Neural cell (in vitro differentiated cells): Measurements from ENCODE around the gene RASGEF1C. TPM values are rescaled to one million over a fixed set of nuclear protein-coding genes. Genes with fewer than 3 reads are reported as not detected.

Experiments used
- H2AFZ ChIP-seq: fragments of 200-600, 300-800 bp; sonication (generic), shearing (Covaris generic); 2 replicates; pipeline ENCODE4 v1.6.0; 2014; ENCODE audit warnings: low read depth, mild to moderate bottlenecking, antibody characterized with exemption, low read length, moderate library complexity
- H3F3A ChIP-seq: fragments of 200-600 bp; shearing (Covaris generic); 2 replicates; pipeline ENCODE4 v1.6.1; 2016; ENCODE audit warnings: mild to moderate bottlenecking, moderate library complexity, mixed read lengths, antibody characterized with exemption, low read length; ENCODE audit not compliant: insufficient read depth, poor library complexity, severe bottlenecking
- H3K27ac ChIP-seq: fragments of 200-600, 300-800 bp; sonication (generic), shearing (Covaris generic); 2 replicates; pipeline ENCODE4 v1.5.1; 2014; ENCODE audit warnings: mild to moderate bottlenecking, low read length, moderate library complexity
- H3K27me3 ChIP-seq: fragments of 300-800, 200-600 bp; sonication (generic), shearing (Covaris generic); 2 replicates; pipeline ENCODE4 v1.6.0; 2014; ENCODE audit warnings: mild to moderate bottlenecking, low read depth, low read length, moderate library complexity; ENCODE audit not compliant: insufficient read depth
- H3K36me3 ChIP-seq: fragments of 300-800, 200-600 bp; sonication (generic), shearing (Covaris generic); 2 replicates; pipeline ENCODE4 v1.5.1; 2014; ENCODE audit warnings: mild to moderate bottlenecking, antibody characterized with exemption, low read length, moderate library complexity; ENCODE audit not compliant: insufficient read depth
- H3K4me2 ChIP-seq: fragments of 300-800, 200-600 bp; sonication (generic), shearing (Covaris generic); 2 replicates; pipeline ENCODE4 v1.6.0; 2014; ENCODE audit warnings: mild to moderate bottlenecking, low read length
- H3K4me3 ChIP-seq: fragments of 300-800, 200-600 bp; sonication (generic), shearing (Covaris generic); 2 replicates; pipeline ENCODE4 v1.5.1; 2014; ENCODE audit warnings: mild to moderate bottlenecking, low read length, moderate library complexity
- H3K79me2 ChIP-seq: fragments of 200-600 bp; shearing (Covaris generic); replicated peaks from 2 replicates; pipeline ENCODE4 v1.6.0; 2014; ENCODE audit warnings: mild to moderate bottlenecking, low read length, moderate library complexity; ENCODE audit not compliant: insufficient read depth
- H3K9ac ChIP-seq: fragments of 300-800, 200-600 bp; sonication (generic), shearing (Covaris generic); 2 replicates; pipeline ENCODE4 v1.6.1; 2016; ENCODE audit warnings: mild to moderate bottlenecking, low read length, mixed read lengths
- H3K9me2 ChIP-seq: fragments of 200-600 bp; shearing (Covaris generic); 2 replicates; pipeline ENCODE4 v1.6.1; 2016; ENCODE audit warnings: mild to moderate bottlenecking, low read length, mixed read lengths; ENCODE audit not compliant: insufficient read depth
- H3K9me3 ChIP-seq: fragments of 200-600, 300-800 bp; sonication (generic), shearing (Covaris generic); 2 replicates; pipeline ENCODE4 v1.6.1; 2016; ENCODE audit warnings: mild to moderate bottlenecking, mixed run types, low read length, moderate library complexity, mixed read lengths
- H4K20me1 ChIP-seq: fragments of 200-600 bp; shearing (Covaris generic); 2 replicates; pipeline ENCODE4 v1.6.1; 2016; ENCODE audit warnings: mild to moderate bottlenecking, mixed run types; ENCODE audit not compliant: insufficient read depth
- EP300 ChIP-seq: fragments of 450-650 bp; conservative IDR thresholded peaks from 2 replicates; pipeline ENCODE4 v1.6.1; 2014; ENCODE audit warnings: antibody characterized with exemption, mild to moderate bottlenecking, moderate library complexity; ENCODE audit not compliant: poor library complexity, severe bottlenecking
- EZH2 ChIP-seq: fragments of 200-600, 300-800 bp; shearing (Covaris generic), sonication (generic); IDR thresholded peaks from 2 replicates; pipeline ENCODE4 v1.6.1; 2014; ENCODE audit warnings: antibody characterized with exemption, low read length, borderline replicate concordance, mild to moderate bottlenecking; ENCODE audit not compliant: insufficient read depth, poor library complexity, severe bottlenecking
- MXI1 ChIP-seq: fragments of 450-650 bp; conservative IDR thresholded peaks from 2 replicates; pipeline ENCODE4 v1.6.1; 2014; ENCODE audit warnings: antibody characterized with exemption, mild to moderate bottlenecking; ENCODE audit not compliant: poor library complexity, severe bottlenecking
- POLR2AphosphoS5 ChIP-seq: IDR thresholded peaks from 2 replicates; pipeline ENCODE4 v1.6.1; 2012
- RAD21 ChIP-seq: fragments of 450-650 bp; conservative IDR thresholded peaks from 2 replicates; pipeline ENCODE4 v1.6.1; 2014; ENCODE audit warnings: antibody characterized with exemption, mild to moderate bottlenecking, moderate library complexity
- REST ChIP-seq: IDR thresholded peaks from 2 replicates; pipeline ENCODE4 v1.6.1; 2012; ENCODE audit warnings: borderline replicate concordance
- SMC3 ChIP-seq: fragments of 450-650 bp; conservative IDR thresholded peaks from 2 replicates; pipeline ENCODE4 v1.6.1; 2014; ENCODE audit warnings: antibody characterized with exemption, mild to moderate bottlenecking, moderate library complexity; ENCODE audit not compliant: poor library complexity
- TAF1 ChIP-seq: IDR thresholded peaks from 2 replicates; pipeline ENCODE4 v1.6.1; 2012; ENCODE audit warnings: low read depth
- polyA plus RNA-seq: library from polyadenylated mRNA; depleted of rRNA; stranded (reverse); fragments of >200 nt; gene quantifications from 2 replicates; pipeline ENCODE4 v1.2.3, GENCODE V29; 2014
- TF ChIP-seq, protein P1 (sequence below): fragments of 450-650 bp; IDR thresholded peaks from 2 replicates; pipeline ENCODE4 v1.5.1; 2014; ENCODE audit warnings: antibody characterized with exemption, mild to moderate bottlenecking, moderate library complexity; ENCODE audit not compliant: poor library complexity, severe bottlenecking

Gene RASGEF1C
- polyA plus RNA-seq, 1 donor from 2014 or later, result 5.3 TPM

DNA sequence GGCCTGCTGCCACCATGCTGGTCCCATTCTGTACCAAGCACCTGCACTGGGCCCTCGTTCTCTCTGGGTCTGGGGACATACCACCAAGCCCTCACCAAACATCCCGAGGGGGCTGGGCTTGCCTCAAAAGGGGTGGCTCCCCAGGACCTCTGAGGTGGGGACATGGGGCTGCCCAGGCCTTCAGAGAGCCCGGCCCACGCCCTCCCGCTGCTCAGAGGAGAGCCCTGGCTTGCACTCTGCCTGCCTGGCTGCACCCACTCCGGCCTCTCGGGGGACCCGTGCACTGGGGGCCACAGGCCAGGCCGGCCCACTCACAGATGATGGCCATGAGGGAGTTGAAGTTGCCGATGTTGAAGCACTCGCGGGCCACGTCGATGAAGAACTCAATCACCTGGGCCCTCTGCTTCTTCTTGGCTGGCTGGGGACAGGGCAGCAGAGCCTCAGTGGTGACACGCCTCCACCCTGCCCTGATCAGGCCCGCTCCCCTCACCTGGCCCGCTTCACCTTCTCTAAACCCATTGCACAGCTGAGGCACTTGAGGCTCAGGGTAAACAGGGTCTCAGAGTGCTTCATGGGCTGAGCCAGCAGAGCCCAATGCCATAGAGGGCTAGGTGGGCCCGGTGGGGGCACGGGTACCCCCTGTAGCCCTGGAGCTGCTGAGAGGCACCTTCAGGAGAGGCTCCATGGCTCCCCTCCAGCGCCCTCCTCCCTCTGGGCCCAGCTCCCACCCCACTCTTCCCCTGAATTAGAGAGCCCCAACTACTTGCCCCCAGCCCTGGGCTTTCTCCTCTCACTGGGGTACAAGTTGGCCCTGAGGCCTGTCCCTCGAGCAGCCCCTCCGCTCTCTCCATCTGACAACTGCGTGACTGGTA lies 89.7 kb downstream of the RASGEF1C start:
- H3K36me3 ChIP-seq, result no peaks in the 10 kb centered on the region
- H3K9ac ChIP-seq, result no peak overlapping the region
- no peak overlapping the region for H3K27ac ChIP-seq
- no peak overlapping the region for H2AFZ ChIP-seq
- no peak overlapping the region for H3K4me3 ChIP-seq
- H4K20me1 ChIP-seq, result no peaks in the 10 kb centered on the region
- H3K9me2 ChIP-seq, result no peaks in the 10 kb centered on the region
- H3K4me2 ChIP-seq, result no peak overlapping the region
- TF ChIP-seq MXI1 (no peak), RAD21 (no peak), REST (no peak), TAF1 (no peak), POLR2AphosphoS5 (no peak), EZH2 (no peak), SMC3 (no peak), EP300 (no peak)
- TF ChIP-seq, protein P1, sequence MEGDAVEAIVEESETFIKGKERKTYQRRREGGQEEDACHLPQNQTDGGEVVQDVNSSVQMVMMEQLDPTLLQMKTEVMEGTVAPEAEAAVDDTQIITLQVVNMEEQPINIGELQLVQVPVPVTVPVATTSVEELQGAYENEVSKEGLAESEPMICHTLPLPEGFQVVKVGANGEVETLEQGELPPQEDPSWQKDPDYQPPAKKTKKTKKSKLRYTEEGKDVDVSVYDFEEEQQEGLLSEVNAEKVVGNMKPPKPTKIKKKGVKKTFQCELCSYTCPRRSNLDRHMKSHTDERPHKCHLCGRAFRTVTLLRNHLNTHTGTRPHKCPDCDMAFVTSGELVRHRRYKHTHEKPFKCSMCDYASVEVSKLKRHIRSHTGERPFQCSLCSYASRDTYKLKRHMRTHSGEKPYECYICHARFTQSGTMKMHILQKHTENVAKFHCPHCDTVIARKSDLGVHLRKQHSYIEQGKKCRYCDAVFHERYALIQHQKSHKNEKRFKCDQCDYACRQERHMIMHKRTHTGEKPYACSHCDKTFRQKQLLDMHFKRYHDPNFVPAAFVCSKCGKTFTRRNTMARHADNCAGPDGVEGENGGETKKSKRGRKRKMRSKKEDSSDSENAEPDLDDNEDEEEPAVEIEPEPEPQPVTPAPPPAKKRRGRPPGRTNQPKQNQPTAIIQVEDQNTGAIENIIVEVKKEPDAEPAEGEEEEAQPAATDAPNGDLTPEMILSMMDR, result no peak
- H3K79me2 ChIP-seq, result no peaks in the 10 kb centered on the region
- H3K27me3 ChIP-seq, result no peaks in the 10 kb centered on the region
- H3F3A ChIP-seq, result no peaks in the 10 kb centered on the region
- no peaks in the 10 kb centered on the region for H3K9me3 ChIP-seq

DNA sequence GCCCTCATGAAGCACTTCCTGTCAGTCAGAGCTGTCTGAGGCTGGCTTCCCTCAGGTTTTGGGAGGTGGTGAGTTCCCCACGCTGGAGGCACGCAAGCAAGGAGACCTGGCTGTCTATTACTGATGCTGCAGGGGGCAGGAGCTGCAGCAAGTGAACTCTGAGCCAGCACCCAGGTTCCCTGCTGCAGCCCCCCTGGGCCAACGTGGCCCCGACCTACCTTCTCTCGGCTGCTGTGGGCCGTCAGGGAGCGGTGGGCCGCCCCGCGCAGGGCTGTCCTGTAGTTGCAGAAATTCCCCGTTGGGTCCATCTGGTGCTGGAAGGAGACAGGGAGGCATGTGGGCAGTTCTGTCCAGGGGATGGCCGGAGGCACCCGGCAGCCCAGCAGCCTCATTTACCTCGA lies 90.6 kb downstream of the RASGEF1C start:
- no peaks in the 10 kb centered on the region for H4K20me1 ChIP-seq
- H3K9me2 ChIP-seq, result no peaks in the 10 kb centered on the region
- H3K4me2 ChIP-seq, result no peak overlapping the region
- no peak overlapping the region for H2AFZ ChIP-seq
- H3K36me3 ChIP-seq, result no peaks in the 10 kb centered on the region
- H3K9ac ChIP-seq, result no peak overlapping the region
- H3K27me3 ChIP-seq, result no peaks in the 10 kb centered on the region
- H3K27ac ChIP-seq, result no peak overlapping the region
- H3F3A ChIP-seq, result no peaks in the 10 kb centered on the region
- H3K4me3 ChIP-seq, result no peak overlapping the region
- no peaks in the 10 kb centered on the region for H3K9me3 ChIP-seq
- TF ChIP-seq EP300, result no peak
- no peak for TF ChIP-seq POLR2AphosphoS5
- no peak for TF ChIP-seq EZH2
- no peak for TF ChIP-seq RAD21
- H3K79me2 ChIP-seq, result no peaks in the 10 kb centered on the region
